GM18507 (cell line): ENCODE results near the gene FAM20C.
"Not testable (repeated sequence)": the region's sequence is repeated elsewhere in the genome, so short reads cannot be mapped to it uniquely, and the experiment has no call there.

Experiments used
- DNase-seq: peaks from one replicate; pipeline ENCODE4 v3.0.0; 2011; ENCODE audit warnings: low read depth; ENCODE audit not compliant: insufficient read length; ENCODE audit errors: extremely low spot score
- FAIRE-seq: peaks from 2 replicates; lab custom pipeline; 2011; peaks lifted over from hg19 to GRCh38; lab: Jason Lieb, UNC

The FAM20C gene

DNA sequence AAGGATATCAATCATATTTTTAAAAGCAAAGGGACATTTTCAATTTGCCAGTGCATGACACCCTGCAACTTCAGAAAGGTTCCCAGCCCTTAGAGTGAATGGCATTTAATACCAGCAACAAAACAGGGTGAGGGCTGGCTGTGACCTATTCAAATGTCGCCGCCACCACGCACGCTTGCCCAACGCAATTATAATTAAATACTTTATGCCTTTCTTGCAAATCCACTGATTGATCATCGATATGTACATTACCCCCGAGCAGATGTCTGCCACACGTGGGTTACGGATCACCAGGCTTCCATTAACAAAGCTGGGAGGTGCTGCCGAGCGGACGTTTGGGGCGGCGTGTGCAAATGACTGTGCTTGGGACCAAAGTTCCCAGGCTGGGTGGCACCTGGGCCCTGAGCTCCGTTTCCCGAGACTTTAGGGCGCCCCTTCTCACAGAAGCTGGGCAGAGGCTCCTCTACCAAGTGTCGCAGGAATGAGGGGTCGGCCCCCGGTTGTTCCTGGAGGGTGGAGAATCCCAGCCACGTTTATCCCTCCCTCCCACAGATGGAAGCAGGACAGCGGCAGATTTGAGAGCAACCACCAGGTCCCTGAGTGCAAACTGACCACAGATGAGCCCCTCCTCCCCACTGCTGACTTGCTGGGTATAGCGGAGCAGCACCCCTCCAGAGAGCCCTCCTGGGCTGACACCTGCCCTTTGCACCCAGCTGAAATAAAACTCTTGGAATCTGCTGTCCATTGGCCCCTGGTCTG lies 101.5 kb downstream of the FAM20C start:
- DNase-seq (no peak), FAIRE-seq (no peak)

DNA sequence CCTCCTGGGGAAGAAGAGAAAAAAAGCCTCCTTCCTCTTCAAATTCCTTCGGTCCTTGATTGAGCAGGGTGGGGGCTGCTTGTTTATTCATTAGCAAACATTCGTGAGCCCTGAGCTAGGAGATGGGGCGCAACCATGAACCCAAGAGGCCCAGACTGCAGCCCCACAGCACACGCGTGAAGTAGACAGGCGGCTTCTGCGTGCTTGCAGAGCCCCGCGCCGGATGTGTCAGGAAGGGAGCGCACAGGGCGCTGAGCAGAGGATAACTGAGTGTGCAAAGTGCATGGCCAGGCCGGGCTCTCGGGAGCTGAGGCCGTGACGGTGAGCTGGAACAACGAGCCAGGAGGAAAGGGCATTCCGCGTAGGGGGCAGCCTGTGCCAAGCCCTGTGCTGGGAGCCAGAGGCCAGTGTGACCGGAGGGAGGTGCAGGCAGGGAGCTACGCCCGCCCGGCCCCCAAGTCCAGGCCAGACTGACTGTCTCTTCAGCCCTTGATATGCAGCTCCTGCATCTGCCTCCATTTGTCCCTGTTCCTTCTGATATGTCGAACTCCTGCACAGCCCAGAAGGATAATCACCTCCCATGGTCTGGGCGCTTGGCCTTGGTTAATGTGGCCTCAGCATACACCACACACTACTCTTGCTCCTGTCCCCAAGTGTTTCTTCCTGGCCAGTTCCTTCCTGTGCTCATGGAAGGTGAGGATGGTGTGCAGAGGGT lies 102.2 kb downstream of the FAM20C start:
- DNase-seq (no peak), FAIRE-seq (no peak)

DNA sequence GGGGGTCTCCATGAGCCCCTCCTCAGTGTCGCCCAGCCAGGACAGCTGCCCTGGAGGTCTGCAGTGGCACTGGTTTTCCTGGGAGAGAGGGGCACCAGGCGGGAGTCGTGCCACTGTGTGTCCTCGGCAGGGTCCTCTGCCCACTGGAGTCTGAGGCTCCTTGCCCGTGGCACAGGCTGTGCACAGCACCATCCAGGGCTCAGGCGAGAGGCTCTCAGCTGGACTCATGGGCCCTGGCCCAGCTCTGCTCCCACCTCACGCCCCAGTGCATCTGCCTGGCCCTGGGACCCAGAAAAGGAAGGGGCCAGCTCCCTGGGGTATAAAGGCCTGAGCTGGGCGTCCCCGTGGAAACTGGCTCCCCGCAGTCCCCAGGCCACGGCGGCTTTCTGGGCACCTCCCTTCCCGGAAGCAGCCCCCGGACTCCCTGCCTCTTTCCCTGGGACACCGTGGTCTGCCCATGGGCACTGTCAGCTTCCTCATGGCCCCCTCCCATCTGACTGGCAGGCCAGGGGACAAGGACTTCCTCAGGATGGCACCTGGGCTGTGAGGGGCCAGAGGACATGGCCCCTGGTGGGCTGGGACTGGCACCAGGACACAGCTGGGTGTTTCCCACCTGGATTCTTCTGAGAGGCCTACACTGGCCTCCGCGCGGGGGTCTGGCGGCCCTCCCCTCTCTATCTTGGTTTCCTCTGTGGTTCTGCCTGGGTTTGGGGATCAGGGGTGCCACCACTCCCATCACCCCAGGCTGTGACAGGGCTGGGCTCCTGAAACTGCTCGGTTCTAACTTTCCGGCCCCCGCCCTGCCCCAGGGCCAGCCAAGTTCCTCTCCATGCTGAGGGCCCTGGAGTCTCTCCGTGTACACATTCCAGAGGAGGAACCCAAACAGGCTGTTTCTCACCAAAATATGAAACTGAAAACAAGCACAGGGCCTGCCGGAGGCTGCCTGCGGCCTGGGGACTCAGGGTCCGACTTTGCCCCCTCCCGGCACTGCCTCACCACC lies 103.1 kb downstream of the FAM20C start:
- no peak for DNase-seq
- FAIRE-seq = no peak

DNA sequence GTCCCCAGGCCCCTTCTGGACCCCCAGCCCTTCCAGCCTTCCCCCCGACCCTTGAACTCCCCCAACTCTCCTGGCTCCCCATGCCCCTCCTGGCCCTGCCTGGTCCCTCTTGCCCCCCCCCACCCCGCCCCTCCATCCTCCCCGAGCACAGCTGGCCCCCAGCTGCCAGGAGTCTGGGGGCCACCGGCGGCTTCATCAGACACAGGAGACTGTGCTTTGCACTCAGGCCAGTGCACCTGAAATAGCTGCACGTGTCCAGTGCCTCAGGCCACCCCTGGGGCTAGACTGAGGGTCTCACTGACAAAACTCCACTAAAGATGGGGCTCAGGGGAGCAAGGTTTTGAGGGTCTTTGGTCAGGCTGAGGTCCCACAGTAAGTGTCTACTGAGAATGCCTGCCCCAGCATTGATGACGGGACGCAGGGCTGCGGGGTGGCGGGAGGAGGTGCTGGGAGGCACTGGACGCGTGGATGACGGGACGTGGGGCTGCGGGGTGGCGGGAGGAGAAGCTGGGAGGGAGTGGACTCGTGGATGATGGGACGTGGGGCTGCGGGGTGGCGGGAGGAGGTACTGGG lies 104.1 kb downstream of the FAM20C start:
- no peak for FAIRE-seq
- DNase-seq = no peak

DNA sequence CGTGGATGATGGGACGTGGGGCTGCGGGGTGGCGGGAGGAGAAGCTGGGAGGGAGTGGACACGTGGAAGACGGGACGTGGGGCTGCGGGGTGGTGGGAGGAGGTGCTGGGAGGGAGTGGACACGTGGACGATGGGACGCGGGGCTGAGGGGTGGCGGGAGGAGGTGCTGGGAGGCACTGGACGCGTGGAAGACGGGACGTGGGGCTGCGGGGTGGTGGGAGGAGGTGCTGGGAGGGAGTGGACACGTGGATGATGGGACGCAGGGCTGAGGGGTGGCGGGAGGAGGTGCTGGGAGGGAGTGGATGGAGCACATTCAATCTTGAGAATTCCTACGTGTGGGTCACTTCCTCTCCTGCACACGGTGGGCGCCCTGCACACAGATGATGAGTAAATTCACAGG lies 104.8 kb downstream of the FAM20C start:
- not testable (repeated sequence) for DNase-seq, FAIRE-seq

DNA sequence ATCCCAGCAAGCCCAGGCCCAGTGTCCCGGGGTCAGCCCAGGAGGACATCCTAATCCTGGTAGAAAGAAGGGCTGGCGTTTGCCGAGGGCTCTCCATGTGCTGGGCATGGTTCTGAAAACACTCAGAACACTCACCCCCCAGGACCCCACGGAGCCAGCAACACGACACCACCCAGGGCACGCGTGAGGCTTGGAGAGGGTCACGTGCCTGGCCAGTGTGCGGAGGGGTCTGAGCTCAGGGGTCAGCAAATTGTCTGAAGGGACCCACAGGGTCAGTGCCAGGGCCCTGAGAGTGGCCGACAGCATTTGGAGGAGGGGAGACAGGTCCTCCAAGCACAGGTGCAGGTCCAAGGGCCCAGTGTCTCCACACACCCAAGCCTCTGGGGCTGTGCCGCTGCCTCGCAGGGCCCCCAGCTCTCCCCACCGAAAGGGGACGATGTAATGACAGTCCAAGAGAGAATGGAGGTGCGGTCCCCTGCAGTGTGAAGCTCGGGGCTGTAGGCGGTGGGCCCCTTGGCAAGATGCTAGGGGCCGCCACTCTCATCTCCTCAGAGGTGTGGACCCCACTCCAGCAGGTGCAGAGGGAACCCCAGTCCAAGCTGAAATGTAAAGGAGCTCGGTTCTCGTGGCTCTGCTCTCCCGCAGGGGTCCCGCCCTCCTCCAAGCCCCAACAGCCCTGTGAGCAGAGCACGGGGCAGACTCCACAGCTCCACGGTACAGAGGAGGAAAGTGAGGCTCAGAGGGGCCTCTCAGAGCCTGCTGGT lies 105.4 kb downstream of the FAM20C start:
- DNase-seq = no peak

DNA sequence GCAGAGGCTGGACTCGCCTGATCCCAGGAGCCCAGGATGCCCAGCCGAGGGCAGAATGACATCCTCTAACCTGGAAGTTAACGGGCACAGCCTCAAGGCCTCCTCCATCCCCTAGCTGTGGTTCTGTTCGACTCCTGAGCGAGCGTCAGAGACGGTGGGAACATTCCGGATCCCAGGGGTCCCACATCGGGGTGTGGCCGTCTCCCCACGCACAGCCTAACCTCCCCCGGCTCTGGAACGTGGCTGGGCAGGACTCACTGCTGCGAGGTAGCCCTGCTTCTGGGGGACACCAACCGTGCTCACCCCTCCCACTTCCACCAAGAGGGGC lies 106.0 kb downstream of the FAM20C start:
- DNase-seq = no peak
- FAIRE-seq = no peak

More for the DNA sequence above, 105.4 kb downstream of the FAM20C start:
- FAIRE-seq = no peak

DNA sequence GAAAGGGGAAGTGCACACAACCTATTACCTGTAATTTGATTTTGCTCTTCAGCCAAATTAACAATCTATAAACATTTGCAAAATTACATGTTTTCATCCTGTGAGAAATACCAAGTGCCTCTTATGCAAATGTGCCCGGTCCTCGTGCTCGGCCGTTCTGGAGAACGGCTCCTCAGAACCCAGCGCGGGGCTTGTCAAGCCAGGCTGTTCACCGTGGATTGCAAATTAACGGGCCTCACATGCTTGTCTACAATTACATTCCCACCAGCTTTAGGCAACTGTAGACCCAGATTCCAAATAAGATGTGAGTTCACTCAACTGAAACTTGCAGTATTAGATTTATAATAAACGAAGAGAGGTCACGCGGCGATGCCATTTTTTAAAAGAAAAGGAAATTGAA lies 106.4 kb downstream of the FAM20C start:
- FAIRE-seq (no peak), DNase-seq (no peak)

DNA sequence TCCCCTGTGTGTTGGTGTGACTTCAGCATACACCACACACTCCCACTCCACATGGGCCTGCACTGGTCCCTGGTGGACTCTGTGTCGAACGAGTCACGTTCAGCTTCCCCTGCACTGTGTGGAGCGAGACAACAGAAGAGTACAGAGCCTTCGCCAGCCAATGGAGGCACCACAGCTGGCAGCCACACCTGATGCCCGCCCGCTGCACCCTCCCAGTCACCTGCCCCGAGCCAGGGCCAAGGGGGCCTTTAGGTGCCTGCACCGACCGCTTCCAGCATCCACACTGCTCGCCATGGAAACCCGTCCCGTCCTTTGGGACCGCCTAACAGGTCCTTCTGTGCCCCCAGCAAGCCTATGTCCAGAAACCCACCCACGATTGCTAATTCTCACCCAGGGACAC lies 106.8 kb downstream of the FAM20C start:
- FAIRE-seq = no peak

DNA sequence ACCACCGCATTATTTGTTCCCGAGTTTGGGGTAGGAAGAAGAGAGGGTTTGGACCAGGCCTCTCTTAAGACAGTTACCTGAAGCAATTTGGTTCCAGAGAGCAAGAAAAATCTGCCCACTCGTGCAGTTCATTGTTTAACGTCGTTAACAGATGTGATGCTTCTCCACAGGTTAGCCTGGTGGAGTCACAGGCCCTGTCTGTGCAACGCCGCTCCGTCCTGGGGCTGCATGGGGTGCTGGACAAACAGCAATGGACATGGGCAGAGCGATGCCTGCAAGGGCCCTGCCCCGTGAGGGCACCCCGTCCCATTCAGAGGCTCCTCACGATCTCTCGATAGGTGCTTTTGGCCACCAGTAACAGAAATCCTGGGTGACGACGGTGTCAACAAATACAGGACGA lies 107.3 kb downstream of the FAM20C start:
- DNase-seq (no peak), FAIRE-seq (no peak)

More for the DNA sequence above, 106.8 kb downstream of the FAM20C start:
- no peak for DNase-seq

DNA sequence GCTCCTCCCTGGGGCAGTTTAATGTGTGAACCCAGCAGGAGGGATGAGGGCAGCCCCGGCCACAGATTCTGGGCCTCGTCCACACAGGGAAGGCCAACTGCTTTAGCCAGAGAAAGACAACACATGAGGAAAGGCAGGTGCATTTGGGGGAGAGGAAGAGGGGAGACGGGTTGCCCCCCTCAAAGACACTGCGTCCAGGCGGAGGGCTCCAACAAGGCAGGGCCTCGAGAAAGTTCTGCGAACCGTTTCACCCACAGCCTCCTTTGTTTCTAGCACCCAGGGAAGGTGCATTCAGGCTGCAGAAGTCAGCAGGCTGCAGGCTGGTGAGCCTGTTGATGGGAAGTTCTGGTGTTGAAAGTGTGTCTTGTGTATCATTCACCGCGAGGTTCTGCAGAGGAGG lies 107.7 kb downstream of the FAM20C start:
- DNase-seq (no peak), FAIRE-seq (no peak)

DNA sequence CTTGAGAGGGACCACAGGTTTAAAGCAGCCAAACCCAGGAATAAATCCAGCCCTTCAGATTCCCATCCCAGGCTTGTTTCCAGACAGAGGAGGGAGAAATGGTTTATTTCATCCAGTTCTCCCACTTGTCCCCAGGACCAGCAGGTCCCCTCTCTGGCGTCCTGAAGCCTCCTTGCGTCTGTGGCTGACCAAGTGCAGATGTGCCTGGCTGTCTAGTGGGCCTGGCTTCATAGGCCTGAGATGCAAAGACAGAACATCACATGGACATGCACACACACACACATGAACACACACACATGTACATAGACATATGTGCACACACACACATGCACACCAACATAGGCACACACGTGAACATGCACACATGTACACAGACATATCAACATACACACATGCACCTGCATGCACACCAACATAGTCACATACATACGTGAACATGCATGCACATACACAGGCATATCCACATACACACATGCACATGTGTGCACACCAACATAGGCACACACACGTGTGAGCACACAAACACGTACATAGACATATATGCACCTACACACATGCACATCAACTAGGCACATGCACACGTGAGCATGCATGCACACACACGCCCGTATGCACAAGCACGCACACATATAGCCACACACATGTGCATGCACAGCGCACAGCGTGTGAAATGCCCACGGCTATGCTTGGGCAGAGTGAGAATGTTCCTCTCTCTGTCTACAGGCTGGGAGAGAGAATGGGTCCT lies 108.3 kb downstream of the FAM20C start:
- FAIRE-seq (no peak), DNase-seq (no peak)

DNA sequence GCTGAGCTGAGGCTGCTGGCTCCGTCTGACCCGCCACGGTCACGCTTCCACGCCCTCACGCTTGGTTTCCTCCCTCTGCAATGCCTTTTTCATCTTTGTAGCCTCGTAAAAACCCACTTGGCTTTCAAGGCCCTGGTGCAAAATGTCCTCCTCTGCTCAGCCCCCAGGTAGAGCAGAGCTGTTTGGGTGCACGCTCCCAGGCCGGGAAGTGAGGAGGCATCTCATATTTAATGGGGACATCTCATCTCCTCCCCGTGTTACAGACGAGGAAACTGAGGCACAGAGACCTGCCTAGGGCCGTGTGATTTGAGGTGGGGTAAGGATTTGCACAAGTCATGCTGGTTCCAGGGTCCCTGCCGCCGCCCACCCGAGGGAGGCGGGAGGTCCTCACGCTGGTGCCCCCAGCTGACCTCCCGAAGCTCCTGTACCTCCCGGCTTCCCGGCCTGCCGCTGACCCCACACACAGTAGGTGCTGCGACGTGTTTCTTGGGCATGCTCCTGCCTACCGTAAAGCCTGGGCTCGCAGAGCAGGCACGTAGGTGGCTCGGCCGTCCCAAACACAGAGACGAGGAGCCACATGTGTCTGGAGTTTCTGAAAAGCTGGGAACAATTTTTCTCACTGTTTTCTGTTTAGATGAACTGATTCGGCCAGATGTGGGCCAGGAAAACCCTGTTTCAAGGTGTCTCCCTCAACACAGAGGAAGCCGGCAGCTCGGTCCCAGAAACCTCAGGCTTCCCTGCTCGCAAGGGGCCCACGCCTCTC lies 109.1 kb downstream of the FAM20C start:
- DNase-seq = no peak
- FAIRE-seq = no peak

DNA sequence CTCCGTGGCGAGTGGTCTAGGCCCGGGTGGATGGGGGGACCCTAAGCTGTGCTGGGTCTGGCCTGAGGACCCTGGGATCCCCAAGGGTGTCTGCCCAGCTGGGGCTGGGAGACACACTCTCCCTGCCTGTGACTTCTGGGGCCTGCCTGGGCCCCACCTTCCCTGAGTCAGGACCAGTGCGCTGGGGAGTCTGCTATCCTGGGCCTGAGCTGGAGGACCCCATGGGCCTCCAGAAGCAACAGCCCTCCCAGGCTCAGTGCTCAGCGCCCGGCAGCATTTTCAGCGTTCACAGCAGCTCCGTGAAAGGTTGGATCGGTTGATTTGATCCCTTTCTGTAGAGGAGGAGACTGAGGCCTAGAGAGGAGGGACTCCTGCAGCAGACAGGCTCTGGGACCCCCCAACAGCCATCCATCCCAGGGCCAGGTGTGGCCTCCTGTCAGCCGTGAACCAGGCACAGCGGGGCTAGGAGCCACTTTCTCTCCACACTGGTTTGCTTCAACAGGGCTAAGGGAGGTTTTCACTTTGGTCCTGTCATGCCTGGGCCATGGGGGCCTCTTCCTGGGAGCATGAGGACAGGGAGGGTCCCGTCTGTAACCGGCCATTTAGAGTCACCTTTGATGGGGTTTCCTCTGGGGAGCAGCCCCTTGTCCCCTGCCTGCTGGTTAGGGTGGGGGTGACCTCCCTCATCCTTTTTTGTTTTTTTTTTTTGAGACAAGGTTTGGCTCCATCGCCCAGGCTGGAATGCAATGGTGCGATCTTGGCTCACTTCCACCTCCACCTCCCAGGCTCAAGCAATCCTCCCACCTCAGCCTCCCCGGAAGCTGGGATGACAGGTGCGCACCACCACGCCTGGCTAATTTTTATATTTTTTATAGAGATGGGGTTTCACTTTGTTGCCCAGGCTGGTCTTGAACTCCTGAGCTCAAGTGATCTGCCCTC lies 110.0 kb downstream of the FAM20C start:
- no peak for FAIRE-seq
- no peak for DNase-seq

DNA sequence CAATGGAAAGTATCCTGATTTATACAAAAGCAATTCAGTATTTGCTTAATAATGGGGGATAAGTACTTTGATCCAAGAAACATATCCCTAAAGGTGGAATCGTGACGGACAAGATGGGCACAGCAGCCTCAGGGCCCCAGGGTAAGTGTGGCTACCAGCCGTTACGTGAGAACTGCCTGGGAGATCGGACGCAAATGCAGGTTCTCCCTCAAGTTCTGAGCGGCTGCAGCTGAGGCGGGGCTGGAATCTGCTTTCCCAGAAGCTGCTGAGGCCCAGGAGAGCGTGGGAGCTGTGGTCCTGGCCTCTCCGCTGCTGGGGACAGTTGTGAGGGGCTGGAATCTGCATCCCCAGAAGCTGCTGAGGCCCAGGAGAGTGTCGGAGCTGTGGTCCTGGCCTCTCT lies 111.1 kb downstream of the FAM20C start:
- FAIRE-seq (no peak), DNase-seq (no peak)

DNA sequence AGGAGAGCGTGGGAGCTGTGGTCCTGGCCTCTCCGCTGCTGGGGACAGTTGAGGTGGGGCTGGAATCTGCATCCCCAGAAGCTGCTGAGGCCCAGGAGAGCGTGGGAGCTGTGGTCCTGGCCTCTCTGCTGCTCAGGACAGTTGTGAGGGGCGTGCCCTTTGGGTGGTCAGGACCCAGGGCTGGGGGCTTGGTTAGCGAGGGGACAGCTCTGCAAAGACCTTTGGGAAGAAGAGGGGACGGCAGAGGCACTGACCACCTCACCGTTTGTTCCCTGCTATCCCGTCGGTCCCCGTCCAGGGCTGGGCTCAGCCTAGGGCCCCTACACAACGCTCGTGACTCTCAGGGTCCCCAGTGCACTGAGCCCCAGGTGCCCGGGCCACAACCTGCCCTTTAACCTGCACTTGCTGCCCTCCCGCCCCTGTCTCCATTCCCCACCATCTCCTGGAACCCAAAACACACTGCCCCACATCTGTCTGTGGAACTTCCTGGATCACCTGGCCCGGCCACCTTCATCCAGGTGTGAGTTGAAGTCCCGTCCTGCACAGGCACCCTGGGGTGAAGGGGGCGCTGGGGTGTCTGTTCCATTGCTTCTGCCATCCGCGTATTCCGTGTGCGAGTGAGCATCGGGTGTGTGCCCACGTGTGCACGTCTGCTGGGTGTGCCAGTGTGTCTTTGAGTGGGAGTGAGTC lies 111.7 kb downstream of the FAM20C start:
- FAIRE-seq (no peak), DNase-seq (no peak)
